GM10847 (cell line): ENCODE measurements around the gene CASKIN1.
A peak's percentile ranks its signal among the peaks of the same experiment; 100 is the strongest.

Experiments
- POLR2A ChIP-seq: IDR thresholded peaks from 2 replicates; pipeline ENCODE4 v1.6.1; 2011; ENCODE audit not compliant: insufficient read length; ENCODE audit errors: extremely low read depth

The CASKIN1 gene

GRCh38 chr16:2206420-2206779 is 10.0 kb upstream of the CASKIN1 start:
- no peak for TF ChIP-seq POLR2A

GRCh38 chr16:2205967-2206313 is 9.5 kb upstream of the CASKIN1 start:
- no peak for TF ChIP-seq POLR2A

- TF ChIP-seq POLR2A, result peak; percentile 90
Measured at GRCh38 chr16:2205104-2205966, 8.9 kb upstream of the CASKIN1 start, which contains the start of gene MLST8. Gene MLST8 (plus strand): TSS chr16:2205454. CDS start chr16:2206086, 632 bp downstream.

- TF ChIP-seq POLR2A, result no peak
Measured at GRCh38 chr16:2204416-2205103, 8.2 kb upstream of the CASKIN1 start.

GRCh38 chr16:2200313-2200712 is 3.9 kb upstream of the CASKIN1 start:
- no peak for TF ChIP-seq POLR2A

- no peak for TF ChIP-seq POLR2A
Measured at GRCh38 chr16:2199621-2200139, 3.3 kb upstream of the CASKIN1 start.

- no peak for TF ChIP-seq POLR2A
Measured at GRCh38 chr16:2199095-2199494, 2.7 kb upstream of the CASKIN1 start.

- TF ChIP-seq POLR2A, result no peak
Measured at GRCh38 chr16:2198283-2198682, 1.9 kb upstream of the CASKIN1 start.

GRCh38 chr16:2197765-2198164 is 1.4 kb upstream of the CASKIN1 start:
- no peak for TF ChIP-seq POLR2A

GRCh38 chr16:2196981-2197511 is 641 bp upstream of the CASKIN1 start:
- TF ChIP-seq POLR2A, result no peak

- no peak for TF ChIP-seq POLR2A
Measured at GRCh38 chr16:2195322-2196161, 863 bp downstream of the CASKIN1 start.

GRCh38 chr16:2194852-2195321 is 1.5 kb downstream of the CASKIN1 start:
- no peak for TF ChIP-seq POLR2A

GRCh38 chr16:2194166-2194834 is 2.1 kb downstream of the CASKIN1 start:
- TF ChIP-seq POLR2A, result no peak

GRCh38 chr16:2191446-2191706 is 5.0 kb downstream of the CASKIN1 start:
- no peak for TF ChIP-seq POLR2A
